Coronary artery (tissue), 2 donors: Measurements from ENCODE around the gene TRIO.

Experiments
- DNase-seq: peaks from one replicate; pipeline ENCODE4 v3.0.0-alpha.2; 2017; ENCODE audit warnings: low spot score
- H3K27ac ChIP-seq, 2 donors: fragments of 200-600 bp; sonication (generic); one replicate each; pipeline ENCODE4 v1.5.1; 2016 to 2019
- H3K4me3 ChIP-seq: fragments of 200-600 bp; sonication (generic); 2 replicates; pipeline ENCODE4 v1.5.1; 2016; ENCODE audit warnings: mild to moderate bottlenecking, moderate library complexity
- TF ChIP-seq, protein P1 (sequence below): fragments of 200-600 bp; sonication (generic); IDR thresholded peaks from one replicate; pipeline ENCODE4 v1.5.1; 2019; ENCODE audit warnings: antibody characterized with exemption

The TRIO gene

DNA sequence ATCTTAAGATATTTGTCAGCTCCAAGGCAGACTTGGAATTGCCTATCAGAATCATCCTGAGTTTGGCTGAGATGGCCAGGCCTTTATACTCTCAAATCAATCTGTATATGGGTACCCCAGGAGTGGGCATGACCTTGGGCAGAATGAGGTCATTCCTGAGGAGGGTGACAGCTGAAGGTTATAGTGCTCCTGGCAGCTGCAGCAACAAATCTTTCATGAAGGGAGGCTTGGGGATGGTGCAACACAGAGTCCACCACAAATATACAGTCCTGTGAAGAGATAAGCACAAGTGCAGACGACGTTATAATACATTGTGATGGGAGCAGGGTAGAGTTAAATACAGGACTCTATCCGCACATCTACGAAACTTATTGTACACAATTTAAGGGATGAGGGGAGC is 21.1 kb upstream of the TRIO start:
- no peak overlapping the region for H3K27ac ChIP-seq
- no peak for DNase-seq
- H3K4me3 ChIP-seq: no peak overlapping the region
- TF ChIP-seq, protein P1, sequence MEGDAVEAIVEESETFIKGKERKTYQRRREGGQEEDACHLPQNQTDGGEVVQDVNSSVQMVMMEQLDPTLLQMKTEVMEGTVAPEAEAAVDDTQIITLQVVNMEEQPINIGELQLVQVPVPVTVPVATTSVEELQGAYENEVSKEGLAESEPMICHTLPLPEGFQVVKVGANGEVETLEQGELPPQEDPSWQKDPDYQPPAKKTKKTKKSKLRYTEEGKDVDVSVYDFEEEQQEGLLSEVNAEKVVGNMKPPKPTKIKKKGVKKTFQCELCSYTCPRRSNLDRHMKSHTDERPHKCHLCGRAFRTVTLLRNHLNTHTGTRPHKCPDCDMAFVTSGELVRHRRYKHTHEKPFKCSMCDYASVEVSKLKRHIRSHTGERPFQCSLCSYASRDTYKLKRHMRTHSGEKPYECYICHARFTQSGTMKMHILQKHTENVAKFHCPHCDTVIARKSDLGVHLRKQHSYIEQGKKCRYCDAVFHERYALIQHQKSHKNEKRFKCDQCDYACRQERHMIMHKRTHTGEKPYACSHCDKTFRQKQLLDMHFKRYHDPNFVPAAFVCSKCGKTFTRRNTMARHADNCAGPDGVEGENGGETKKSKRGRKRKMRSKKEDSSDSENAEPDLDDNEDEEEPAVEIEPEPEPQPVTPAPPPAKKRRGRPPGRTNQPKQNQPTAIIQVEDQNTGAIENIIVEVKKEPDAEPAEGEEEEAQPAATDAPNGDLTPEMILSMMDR: no peak

DNA sequence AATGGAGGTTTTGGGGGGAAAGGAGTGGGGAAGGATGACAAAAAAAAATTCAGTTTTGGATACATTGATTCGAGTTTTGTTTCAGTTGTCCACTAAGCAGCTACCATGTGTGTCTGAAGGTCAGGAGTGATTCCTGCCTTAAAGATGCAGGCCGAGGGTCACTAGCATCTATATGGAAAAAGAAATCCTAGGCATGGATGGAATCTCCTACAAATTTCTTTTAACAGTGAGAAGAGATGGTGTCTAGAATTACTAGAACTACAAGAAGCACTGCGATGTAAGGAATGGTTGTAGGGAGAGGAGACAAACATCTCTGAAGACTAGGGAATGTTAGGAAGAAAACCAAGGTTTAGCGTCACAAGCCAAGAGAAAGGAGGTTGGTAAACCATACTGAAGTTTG is 19.6 kb upstream of the TRIO start:
- TF ChIP-seq, protein P1: no peak
- H3K4me3 ChIP-seq: no peak overlapping the region
- H3K27ac ChIP-seq: no peak overlapping the region
- no peak for DNase-seq

DNA sequence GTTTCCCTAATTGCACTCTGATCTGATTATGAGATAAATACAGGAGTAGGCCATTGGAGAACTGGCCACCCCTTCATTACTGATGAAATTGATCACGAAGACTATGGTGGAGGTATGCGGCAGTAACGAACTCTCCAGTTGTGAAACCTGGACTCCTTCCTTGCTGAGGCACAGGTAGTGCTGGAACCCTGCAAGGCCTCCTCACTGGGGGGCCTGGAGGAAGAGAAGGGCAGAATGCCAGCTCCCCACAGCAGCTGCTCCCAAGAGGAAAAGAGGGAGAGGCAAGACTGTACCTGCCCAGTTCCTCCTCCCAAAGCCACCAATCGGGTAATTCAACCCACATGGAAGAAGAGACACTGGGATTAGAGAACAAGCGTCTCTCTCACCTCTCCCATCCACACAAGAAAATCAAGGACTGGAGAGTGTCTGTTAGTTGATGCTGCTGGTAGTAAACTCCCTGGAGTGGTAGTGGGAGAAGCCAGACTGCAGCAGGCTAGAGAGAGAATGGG is 19.1 kb upstream of the TRIO start:
- TF ChIP-seq, protein P1: no peak
- H3K27ac ChIP-seq: no peak overlapping the region
- DNase-seq: no peak

DNA sequence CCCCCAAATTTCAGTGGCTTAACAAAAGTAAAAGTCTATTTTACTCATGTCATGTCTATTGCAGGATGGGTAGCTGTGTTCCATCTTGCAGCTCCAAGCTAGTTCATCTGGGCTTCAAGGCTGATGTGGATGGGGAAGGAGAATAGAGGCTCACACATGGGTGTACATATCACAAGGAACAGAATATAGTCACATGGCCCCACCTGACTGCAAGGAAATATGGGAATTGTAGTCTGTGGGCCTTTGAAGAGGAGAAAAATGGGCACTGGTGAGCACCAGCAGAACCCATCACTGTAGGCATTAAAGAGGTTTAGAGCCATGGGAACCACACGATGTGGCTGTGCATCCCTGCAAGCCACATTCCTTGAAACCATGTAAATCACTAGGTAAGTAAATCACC is 17.9 kb upstream of the TRIO start:
- Histone ChIP-seq H3K4me3 (no peak overlapping the region), H3K27ac (no peak overlapping the region)
- DNase-seq: no peak
- TF ChIP-seq, protein P1: no peak

More for the DNA sequence above, 19.1 kb upstream of the TRIO start:
- no peak overlapping the region for H3K4me3 ChIP-seq

DNA sequence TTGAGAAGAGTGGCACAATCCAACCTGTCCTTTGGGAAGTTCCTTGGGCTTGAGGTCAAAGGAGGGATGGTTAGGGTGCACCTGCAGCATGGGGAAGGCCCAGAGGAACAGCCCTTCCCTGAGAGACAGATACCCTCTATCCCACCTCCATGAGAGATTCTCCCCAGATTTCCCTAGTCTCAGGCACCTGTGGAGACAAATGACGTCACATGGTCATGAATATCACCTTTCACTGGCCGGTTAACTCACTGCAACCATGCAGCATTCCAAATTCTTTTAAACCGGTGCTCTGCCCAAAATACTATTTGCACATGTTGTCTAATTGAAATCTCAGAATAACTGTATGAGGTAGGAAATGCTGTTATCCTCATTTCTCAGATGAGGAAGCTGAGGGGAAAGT is 15.6 kb upstream of the TRIO start:
- Histone ChIP-seq H3K4me3 (no peak overlapping the region), H3K27ac (no peak overlapping the region)
- no peak for DNase-seq
- TF ChIP-seq, protein P1: no peak

DNA sequence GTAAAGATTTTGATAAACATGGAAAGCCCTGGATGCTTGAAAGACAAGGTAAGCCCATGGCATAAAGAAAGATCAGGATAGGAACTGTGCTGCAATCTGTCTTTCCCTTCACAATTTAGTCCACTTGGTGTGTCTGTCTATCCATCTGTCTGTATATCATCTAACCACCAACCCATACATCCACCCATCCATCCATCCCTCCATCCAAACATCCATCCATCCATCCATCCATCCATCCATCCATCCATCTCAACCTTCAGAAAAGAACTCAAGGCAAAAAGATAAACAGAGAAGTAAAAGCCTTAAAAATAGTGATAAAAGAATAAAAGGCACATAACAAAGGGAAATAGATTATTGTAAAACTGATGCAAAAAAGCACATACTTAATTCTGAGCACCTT is 15.1 kb upstream of the TRIO start:
- H3K27ac ChIP-seq: no peak overlapping the region
- no peak for DNase-seq
- no peak overlapping the region for H3K4me3 ChIP-seq
- TF ChIP-seq, protein P1: no peak

DNA sequence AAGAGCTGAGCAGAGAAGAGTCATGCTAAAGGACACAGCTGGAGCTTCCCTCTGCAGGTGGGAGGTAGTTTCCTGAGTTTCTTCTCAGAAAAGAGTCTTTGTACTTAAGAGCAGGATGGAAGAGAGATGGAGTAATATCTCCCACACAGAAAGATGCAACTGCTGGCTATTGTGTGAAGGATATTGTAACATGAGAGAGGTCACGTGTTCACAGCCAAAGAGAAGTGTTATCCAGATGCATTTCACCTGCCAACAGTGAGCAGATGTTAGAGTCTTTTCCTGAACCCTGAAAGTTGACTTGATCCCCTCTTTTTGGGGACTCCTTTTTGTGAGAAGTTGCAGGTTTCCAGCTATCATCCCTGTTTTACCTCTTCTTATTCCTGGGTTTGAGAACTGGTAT is 14.0 kb upstream of the TRIO start:
- H3K27ac ChIP-seq: no peak overlapping the region
- TF ChIP-seq, protein P1: no peak
- no peak overlapping the region for H3K4me3 ChIP-seq
- DNase-seq: no peak
